Stomach (tissue), 4 donors: Measurements from ENCODE around the gene ODC1.

Experiments used
- CTCF ChIP-seq, 7 experiments: fragments of 450-650 bp in 4 of 7; fragments of 200-600 bp in 3 of 7; sonication (generic) in 3 of 7; IDR thresholded peaks; one replicate each; pipeline ENCODE4 v1.5.1; 2016 to 2019; ENCODE audit warnings: antibody characterized with exemption in 7 of 7, control low read depth in 2 of 7, mild to moderate bottlenecking in 1 of 7
- POLR2A ChIP-seq, 4 donors: fragments of 450-650 bp; IDR thresholded peaks; one replicate each; pipeline ENCODE4 v1.6.1; 2016; ENCODE audit warnings: antibody characterized with exemption in 4 of 4, control low read depth in 2 of 4, mild to moderate bottlenecking in 1 of 4, moderate library complexity in 1 of 4
- POLR2AphosphoS5 ChIP-seq, 3 donors: sonication (generic); formaldehyde crosslinking; IDR thresholded peaks; one replicate each; pipeline ENCODE4 v1.6.1; 2016; ENCODE audit warnings: antibody characterized with exemption in 3 of 3

- TF ChIP-seq CTCF (IDR thresholded peaks at IDR 0.05) (no peak), POLR2AphosphoS5 (IDR thresholded peaks at IDR 0.05) (peak; percentile 37 to 73 (median 65)), POLR2A (IDR thresholded peaks at IDR 0.05) (no peak)
These were observed at the start of gene ODC1 for GRCh38 chr2:10447895-10448575.
